Left kidney (tissue), 2 donors: Measurements from ENCODE around the gene ZNF827. TPM values are rescaled to one million over a fixed set of nuclear protein-coding genes. Genes with fewer than 3 reads are reported as not detected.

Experiments
- DNase-seq: peaks from one replicate; pipeline ENCODE4 v3.0.0-alpha.2; 2013
- polyA plus RNA-seq: library from polyadenylated mRNA; unstranded; fragments of 120-200 nt; gene quantifications from one replicate; pipeline ENCODE4 v1.2.1, GENCODE V29; 2013; ENCODE audit not compliant: insufficient read length

Gene ZNF827
- polyA plus RNA-seq, 1 donor: 47.5 TPM

GRCh38 chr4:145796346-145796745, 142.3 kb downstream of the ZNF827 start:
- no peak for DNase-seq

- DNase-seq: no peak
Measured at GRCh38 chr4:145795521-145795920, 143.1 kb downstream of the ZNF827 start.

- no peak for DNase-seq
Measured at GRCh38 chr4:145792429-145792828, 146.2 kb downstream of the ZNF827 start.

- DNase-seq: no peak
Measured at GRCh38 chr4:145791988-145792387, 146.6 kb downstream of the ZNF827 start.

- DNase-seq: no peak
Measured at GRCh38 chr4:145788755-145789154, 149.9 kb downstream of the ZNF827 start.

- DNase-seq: no peak
Measured at GRCh38 chr4:145786830-145787229, 151.8 kb downstream of the ZNF827 start.

GRCh38 chr4:145786261-145786660, 152.4 kb downstream of the ZNF827 start:
- no peak for DNase-seq

GRCh38 chr4:145785391-145786008, 153.1 kb downstream of the ZNF827 start:
- DNase-seq: no peak

GRCh38 chr4:145784036-145784435, 154.6 kb downstream of the ZNF827 start:
- DNase-seq: no peak

- no peak for DNase-seq
Measured at GRCh38 chr4:145782756-145783155, 155.9 kb downstream of the ZNF827 start.

GRCh38 chr4:145781351-145781750, 157.3 kb downstream of the ZNF827 start:
- DNase-seq: no peak

GRCh38 chr4:145779319-145779801, 159.3 kb downstream of the ZNF827 start:
- no peak for DNase-seq

- DNase-seq: no peak
Measured at GRCh38 chr4:145776208-145776607, 162.4 kb downstream of the ZNF827 start.

GRCh38 chr4:145775406-145775805, 163.2 kb downstream of the ZNF827 start:
- DNase-seq: no peak

GRCh38 chr4:145774473-145774872, 164.2 kb downstream of the ZNF827 start:
- DNase-seq: no peak

- no peak for DNase-seq
Measured at GRCh38 chr4:145773581-145774234, 164.9 kb downstream of the ZNF827 start.

GRCh38 chr4:145772347-145772746, 166.3 kb downstream of the ZNF827 start:
- no peak for DNase-seq

GRCh38 chr4:145770124-145770523, 168.5 kb downstream of the ZNF827 start:
- no peak for DNase-seq

- no peak for DNase-seq
Measured at GRCh38 chr4:145769450-145770037, 169.1 kb downstream of the ZNF827 start.

GRCh38 chr4:145766273-145766672, 172.3 kb downstream of the ZNF827 start:
- no peak for DNase-seq

- DNase-seq: no peak
Measured at GRCh38 chr4:145763399-145763798, 175.2 kb downstream of the ZNF827 start.

- DNase-seq: no peak
Measured at GRCh38 chr4:145762719-145763118, 175.9 kb downstream of the ZNF827 start.
